Stimulated activated CD4-positive, alpha-beta T cell treated with anti-CD3 and anti-CD28 coated beads, Interleukin-1b, Interleukin-23, amount 100 ng/mL, for 24 hours (primary cell): ENCODE results near the gene ZNF618.

Source experiments
- DNase-seq, 4 experiments: peaks; one replicate each; pipeline ENCODE4 v3.0.0-alpha.2; 2020; ENCODE audit warnings: low read depth in 4 of 4, low spot score in 1 of 4

ZNF618 gene

GRCh38 chr9:113910036-113910639, 34.0 kb downstream of the ZNF618 start:
- no peak for DNase-seq

DNA sequence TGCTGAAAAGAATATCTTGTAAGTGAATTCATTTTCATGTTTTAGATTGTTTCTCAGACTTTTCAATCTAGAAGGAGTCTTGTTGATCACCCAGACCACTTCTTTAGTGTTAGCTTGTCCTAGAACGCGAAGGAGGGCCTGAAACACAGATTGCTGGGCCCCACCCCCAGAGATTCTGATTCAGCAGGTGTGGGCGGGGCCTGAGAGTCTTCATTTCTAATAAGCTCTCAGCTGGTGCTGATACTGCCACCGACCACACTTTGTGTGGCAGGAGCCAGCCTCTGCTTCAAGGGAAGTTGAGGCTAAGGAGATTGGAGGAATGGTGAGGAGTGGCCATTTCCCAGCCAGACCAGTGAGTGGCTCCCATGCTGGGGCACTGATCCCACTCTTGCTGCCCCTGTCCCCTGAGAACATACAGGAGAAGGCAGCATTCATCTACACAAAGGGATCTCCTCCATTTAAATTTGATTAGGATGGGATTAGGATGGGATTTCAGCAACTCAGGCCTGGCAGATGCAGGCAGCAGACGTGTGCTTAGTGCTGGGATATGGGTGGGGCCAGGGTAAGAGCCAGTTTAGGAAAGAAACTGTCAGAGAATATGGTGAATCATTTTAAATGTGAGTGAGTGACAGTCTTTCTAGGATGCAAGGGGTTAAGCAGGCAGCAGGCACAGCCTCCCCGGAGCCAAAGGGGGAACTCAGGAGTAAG, 35.9 kb downstream of the ZNF618 start:
- no peak for DNase-seq

DNA sequence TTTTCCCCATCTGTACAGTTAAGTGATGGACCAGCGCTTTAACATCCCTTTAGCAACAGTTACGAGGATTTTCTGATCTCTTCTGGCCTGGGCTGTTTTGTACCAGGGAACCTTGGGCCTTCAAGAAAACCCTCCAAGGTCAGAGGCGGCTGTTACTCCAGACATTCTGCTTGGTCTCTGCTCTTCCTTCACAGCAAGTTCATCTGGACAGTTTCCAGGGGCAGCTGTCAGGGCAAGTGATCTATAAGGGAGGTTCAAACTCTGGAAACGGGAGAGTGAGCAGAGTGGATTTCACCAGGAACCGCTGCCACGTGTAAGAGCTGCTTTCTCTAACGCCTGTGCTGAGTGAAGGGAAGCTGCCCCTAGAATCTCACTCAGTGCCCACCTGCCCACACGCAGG, 36.7 kb downstream of the ZNF618 start:
- no peak for DNase-seq

GRCh38 chr9:113913426-113914195, 37.5 kb downstream of the ZNF618 start:
- no peak for DNase-seq

- DNase-seq = no peak
Measured at GRCh38 chr9:113914517-113914916, 38.4 kb downstream of the ZNF618 start.

DNA sequence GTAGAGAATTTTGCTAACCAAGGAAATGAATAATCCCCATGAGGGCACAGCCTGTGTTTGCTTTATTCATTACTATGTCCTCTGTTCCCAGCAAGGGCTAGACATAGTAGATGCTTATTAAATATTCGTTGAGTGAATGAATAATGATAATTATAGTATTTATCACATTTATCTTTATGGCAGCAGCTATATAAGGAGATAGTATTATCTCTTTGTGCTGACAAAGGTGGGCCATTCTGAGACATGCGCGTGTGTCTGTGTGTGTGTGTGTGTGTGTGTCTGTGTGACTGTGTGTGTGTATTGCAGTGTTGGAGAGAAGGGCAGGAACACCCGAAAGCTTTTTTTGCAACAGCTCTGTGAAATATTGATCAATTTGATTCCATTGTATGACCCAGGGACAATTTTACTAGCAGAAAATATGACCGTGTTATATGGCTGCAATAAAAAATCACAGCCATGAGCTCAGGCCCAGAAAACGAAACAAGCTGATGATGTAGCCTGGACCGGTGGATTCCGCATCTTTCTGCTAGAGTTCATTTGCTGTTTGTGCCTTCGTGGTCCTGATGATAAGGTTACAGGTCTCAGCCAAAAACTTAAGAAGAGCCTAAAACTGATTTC, 39.8 kb downstream of the ZNF618 start:
- no peak for DNase-seq

GRCh38 chr9:113916931-113917330, 40.8 kb downstream of the ZNF618 start:
- no peak for DNase-seq

- no peak for DNase-seq
Measured at GRCh38 chr9:113918697-113919350, 42.7 kb downstream of the ZNF618 start.

- no peak for DNase-seq
Measured at GRCh38 chr9:113919382-113919781, 43.3 kb downstream of the ZNF618 start.

GRCh38 chr9:113919871-113920270, 43.8 kb downstream of the ZNF618 start:
- DNase-seq = no peak

DNA sequence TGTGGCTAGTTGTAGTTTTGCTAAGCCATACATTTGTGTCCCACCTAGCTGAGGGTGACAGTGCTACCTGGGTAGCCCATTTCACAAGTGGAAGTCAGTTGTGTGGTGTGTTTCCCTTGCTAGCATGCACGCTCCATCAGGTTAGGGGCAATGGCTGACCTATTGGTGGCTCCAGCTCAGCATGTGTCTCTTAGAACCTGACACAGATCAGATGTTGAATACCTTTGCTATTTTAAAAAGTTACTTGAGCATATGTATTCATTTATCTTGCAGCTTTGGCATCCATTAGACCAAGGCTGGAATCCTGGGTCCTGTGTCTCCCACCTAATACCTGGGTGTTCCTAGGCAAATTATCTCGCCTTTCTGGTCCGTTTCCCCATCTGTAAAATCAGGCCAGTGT, 44.8 kb downstream of the ZNF618 start:
- no peak for DNase-seq

DNA sequence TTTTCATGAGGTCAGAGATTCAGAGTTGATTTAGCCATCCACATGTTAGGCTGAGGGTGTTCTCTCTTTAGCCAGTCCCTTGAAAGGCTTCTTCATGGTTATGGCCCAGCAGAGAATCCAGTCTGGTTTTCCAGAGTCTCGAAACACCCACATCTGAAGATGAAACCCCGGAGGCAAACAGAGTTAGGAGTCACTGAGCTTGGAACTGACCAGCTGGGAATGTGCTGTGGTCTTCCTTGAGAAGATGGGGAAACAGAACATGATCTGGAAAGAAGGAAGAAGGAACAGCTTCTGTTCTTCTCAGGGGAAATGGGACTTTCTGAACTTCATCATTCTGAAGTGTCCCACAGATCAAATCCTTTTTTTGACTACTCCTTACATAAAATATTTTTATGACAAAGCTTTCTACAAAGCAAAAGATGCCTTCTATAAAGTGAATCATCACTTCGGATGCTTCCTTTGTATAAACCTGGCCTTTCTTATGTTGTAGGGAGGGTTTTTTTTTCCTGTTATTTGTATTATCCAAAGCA, 45.4 kb downstream of the ZNF618 start:
- DNase-seq = no peak

DNA sequence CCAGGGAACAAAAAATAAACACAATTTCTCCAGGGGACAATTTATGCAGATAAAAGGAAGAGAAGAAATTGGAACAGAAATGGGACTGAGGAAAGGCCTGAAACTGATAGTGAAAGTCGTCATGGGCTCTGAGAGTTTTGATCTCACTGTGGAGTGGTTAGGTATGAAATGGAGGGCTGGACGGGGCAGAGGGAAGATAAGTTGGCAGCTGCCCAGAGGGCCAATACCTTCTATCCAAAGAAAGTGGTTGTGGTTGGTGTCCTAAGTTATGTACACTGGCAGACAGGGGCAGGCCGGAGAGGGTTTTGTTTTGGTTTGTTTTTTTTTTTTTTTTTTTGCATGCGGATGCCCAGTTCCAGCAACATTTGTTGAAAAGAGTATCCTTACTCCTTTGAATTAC, 46.1 kb downstream of the ZNF618 start:
- DNase-seq = no peak

- no peak for DNase-seq
Measured at GRCh38 chr9:113926211-113926610, 50.1 kb downstream of the ZNF618 start.

- DNase-seq = no peak
Measured at GRCh38 chr9:113927277-113927676, 51.2 kb downstream of the ZNF618 start.

DNA sequence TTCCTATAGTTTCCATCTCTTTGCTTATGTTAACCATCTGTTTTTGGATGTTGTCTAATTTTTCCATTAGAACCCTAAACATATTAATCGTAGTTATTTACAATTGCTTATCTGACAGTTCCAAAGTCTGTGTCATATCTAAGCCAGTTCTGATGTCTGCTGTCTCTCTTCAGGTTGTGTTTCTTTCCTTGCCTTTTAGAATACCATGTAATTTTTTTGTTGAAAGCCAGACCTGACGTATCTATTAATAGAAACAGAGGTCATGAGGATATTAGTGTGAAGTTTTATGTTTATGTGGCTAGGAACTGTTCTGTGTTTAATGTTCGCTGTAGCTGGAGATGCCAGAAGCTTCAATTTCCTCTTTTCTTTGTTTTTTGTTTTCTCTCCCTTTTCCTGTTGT, 52.2 kb downstream of the ZNF618 start:
- no peak for DNase-seq

GRCh38 chr9:113929634-113930389, 53.7 kb downstream of the ZNF618 start:
- DNase-seq = no peak

GRCh38 chr9:113930390-113930783, 54.3 kb downstream of the ZNF618 start:
- no peak for DNase-seq

DNA sequence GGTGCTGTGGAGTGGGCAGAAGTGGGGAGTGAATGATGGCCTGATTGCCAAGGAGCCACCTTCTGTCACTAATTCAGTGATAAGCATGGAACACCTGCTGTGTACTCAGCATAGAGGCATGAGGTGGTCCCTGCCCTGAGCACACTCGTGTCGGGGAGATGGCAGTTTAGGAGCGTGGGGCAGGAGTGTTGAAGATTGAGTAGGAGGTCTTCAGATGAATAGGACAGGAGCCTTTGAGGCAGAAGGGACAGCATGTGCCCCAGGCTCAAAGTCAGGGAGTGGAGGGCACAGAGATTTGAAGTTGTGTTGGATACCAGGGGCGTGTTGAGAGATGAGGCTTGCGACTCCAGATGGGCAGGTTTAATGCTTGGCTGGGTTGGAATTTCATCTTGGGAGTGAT, 55.0 kb downstream of the ZNF618 start:
- no peak for DNase-seq

- no peak for DNase-seq
Measured at GRCh38 chr9:113931777-113932176, 55.7 kb downstream of the ZNF618 start.
